Ramos (cell line): Measurements from ENCODE around the gene SMYD3.

Experiments
- in situ Hi-C: fragments of 300-500 bp; cut with MboI; formaldehyde crosslinking; loops from one replicate; pipeline ENCODE4 v1.14.3; 2022; ENCODE audit warnings: low sequenced_read_pairs; ENCODE audit not compliant: unreplicated experiment

SMYD3 gene

GRCh38 chr1:246012341-246012740, 494.7 kb downstream of the SMYD3 start:
- in situ Hi-C loops: loop anchor here (25.0 kb wide), 2 partner anchors 450 to 675 kb away; no protein-coding TSS in a partner anchor

GRCh38 chr1:246010386-246010785, 496.7 kb downstream of the SMYD3 start:
- in situ Hi-C loops: loop anchor here (25.0 kb wide), 2 partner anchors 452 to 677 kb away; no protein-coding TSS in a partner anchor

GRCh38 chr1:246008363-246008831, 498.7 kb downstream of the SMYD3 start:
- in situ Hi-C loops: loop anchor here (25.0 kb wide), 2 partner anchors 454 to 679 kb away; no protein-coding TSS in a partner anchor

GRCh38 chr1:246005067-246005466, 502.0 kb downstream of the SMYD3 start:
- in situ Hi-C loops: loop anchor here (25.0 kb wide), 2 partner anchors 457 to 682 kb away; no protein-coding TSS in a partner anchor

GRCh38 chr1:246004301-246004700, 502.8 kb downstream of the SMYD3 start:
- in situ Hi-C loops: loop anchor here (5.0 to 25.0 kb wide), 3 partner anchors 458 to 852 kb away; partner anchors contain the start of gene KIF26B

- in situ Hi-C loops: loop anchor here (5.0 to 25.0 kb wide), 3 partner anchors 459 to 851 kb away; partner anchors contain the start of gene KIF26B
Measured at GRCh38 chr1:246003442-246003730, 503.7 kb downstream of the SMYD3 start.

- in situ Hi-C loops: loop anchor here (5.0 to 25.0 kb wide), 3 partner anchors 459 to 851 kb away; partner anchors contain the start of gene KIF26B
Measured at GRCh38 chr1:246002725-246003441, 504.2 kb downstream of the SMYD3 start.

GRCh38 chr1:246001837-246002230, 505.2 kb downstream of the SMYD3 start:
- in situ Hi-C loops: loop anchor here (5.0 to 25.0 kb wide), 3 partner anchors 460 to 850 kb away; partner anchors contain the start of gene KIF26B

- in situ Hi-C loops: loop anchor here (5.0 to 25.0 kb wide), 3 partner anchors 461 to 849 kb away; partner anchors contain the start of gene KIF26B
Measured at GRCh38 chr1:246001142-246001836, 505.8 kb downstream of the SMYD3 start.

GRCh38 chr1:246000638-246001015, 506.5 kb downstream of the SMYD3 start:
- in situ Hi-C loops: loop anchor here (5.0 to 25.0 kb wide), 3 partner anchors 462 to 848 kb away; partner anchors contain the start of gene KIF26B

GRCh38 chr1:245999697-246000637, 507.1 kb downstream of the SMYD3 start:
- in situ Hi-C loops: loop anchor here (5.0 to 25.0 kb wide), 3 partner anchors 462 to 848 kb away; partner anchors contain the start of gene KIF26B

- in situ Hi-C loops: no loop called here
Measured at GRCh38 chr1:245997471-245998258, 509.4 kb downstream of the SMYD3 start.

GRCh38 chr1:245996811-245997210, 510.3 kb downstream of the SMYD3 start:
- in situ Hi-C loops: no loop called here

GRCh38 chr1:245995474-245995873, 511.6 kb downstream of the SMYD3 start:
- in situ Hi-C loops: no loop called here

GRCh38 chr1:245991266-245991665, 515.8 kb downstream of the SMYD3 start:
- in situ Hi-C loops: no loop called here

GRCh38 chr1:245990315-245991022, 516.6 kb downstream of the SMYD3 start:
- in situ Hi-C loops: no loop called here

GRCh38 chr1:245988393-245989078, 518.5 kb downstream of the SMYD3 start:
- in situ Hi-C loops: no loop called here

- in situ Hi-C loops: no loop called here
Measured at GRCh38 chr1:245987997-245988392, 519.1 kb downstream of the SMYD3 start.
